Uterus (tissue), 2 donors: ENCODE data around the gene WDR33.

Experiments used
- POLR2A ChIP-seq, 2 donors: fragments of 450-650 bp; IDR thresholded peaks; one replicate each; pipeline ENCODE4 v1.6.1; 2016; ENCODE audit warnings: antibody characterized with exemption in 2 of 2, mild to moderate bottlenecking in 1 of 2, moderate library complexity in 1 of 2
- TF ChIP-seq, protein P1 (sequence below), 4 experiments: fragments of 200-600 bp in 2 of 4; fragments of 450-650 bp in 2 of 4; sonication (generic) in 2 of 4; IDR thresholded peaks; one replicate each; pipeline ENCODE4 v1.5.1; 2016 to 2019; ENCODE audit warnings: antibody characterized with exemption in 4 of 4, mild to moderate bottlenecking in 2 of 4, moderate library complexity in 1 of 4

DNA sequence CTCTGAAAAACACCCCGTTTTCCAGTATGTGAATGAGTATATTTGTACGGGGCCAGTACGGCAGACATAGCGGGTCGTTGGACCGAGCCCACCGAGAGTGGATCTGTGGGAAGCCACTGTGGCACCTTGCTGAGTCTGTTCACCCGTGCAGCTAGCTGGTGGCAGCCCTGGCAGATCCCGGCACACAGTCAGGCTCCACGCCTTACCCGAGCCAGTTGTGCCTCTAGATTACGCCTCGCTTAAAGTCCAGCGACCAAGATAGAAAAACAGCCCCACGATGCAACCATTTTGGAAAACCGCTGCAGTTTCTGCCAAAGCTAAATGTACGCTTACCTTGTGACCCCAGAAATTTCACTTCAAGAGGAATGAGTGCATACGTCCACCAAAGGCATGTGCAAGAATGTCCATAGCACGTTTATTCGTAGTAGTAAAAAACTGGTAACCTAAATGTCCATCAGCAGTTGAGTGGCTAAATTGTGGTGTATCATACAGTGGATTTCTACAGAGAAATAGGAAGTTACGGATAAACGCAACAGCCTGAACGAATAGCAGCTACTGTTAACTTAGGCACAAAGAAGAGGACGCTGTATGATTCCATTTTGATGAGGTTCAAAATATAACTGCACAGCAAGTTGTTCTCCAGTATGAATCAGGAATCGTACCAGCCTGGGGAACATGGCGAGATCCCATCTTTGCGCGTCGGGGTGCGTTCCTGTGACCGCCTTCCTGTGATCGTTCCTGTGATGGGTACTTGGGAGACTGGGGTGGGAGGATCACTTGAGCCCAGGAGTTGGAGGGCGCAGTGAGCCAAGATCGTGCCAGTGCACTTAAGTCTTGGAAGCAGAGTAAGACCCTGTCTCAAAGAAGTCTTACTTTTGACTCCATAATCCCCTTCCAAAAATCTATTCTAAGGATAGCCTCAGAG lies 688 bp upstream of the WDR33 start:
- TF ChIP-seq, protein P1, sequence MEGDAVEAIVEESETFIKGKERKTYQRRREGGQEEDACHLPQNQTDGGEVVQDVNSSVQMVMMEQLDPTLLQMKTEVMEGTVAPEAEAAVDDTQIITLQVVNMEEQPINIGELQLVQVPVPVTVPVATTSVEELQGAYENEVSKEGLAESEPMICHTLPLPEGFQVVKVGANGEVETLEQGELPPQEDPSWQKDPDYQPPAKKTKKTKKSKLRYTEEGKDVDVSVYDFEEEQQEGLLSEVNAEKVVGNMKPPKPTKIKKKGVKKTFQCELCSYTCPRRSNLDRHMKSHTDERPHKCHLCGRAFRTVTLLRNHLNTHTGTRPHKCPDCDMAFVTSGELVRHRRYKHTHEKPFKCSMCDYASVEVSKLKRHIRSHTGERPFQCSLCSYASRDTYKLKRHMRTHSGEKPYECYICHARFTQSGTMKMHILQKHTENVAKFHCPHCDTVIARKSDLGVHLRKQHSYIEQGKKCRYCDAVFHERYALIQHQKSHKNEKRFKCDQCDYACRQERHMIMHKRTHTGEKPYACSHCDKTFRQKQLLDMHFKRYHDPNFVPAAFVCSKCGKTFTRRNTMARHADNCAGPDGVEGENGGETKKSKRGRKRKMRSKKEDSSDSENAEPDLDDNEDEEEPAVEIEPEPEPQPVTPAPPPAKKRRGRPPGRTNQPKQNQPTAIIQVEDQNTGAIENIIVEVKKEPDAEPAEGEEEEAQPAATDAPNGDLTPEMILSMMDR (IDR thresholded peaks at IDR 0.05) = no peak
- no peak for TF ChIP-seq POLR2A (IDR thresholded peaks at IDR 0.05)
